Esophagus squamous epithelium (tissue), 4 donors: ENCODE data around the gene CPM.

Experiments
- POLR2A ChIP-seq, 4 donors: fragments of 450-650 bp; IDR thresholded peaks; one replicate each; pipeline ENCODE4 v1.6.1; 2017; ENCODE audit warnings: antibody characterized with exemption in 4 of 4, mild to moderate bottlenecking in 4 of 4, moderate library complexity in 3 of 4
- TF ChIP-seq, protein P1 (sequence below), 6 experiments: fragments of 450-650 bp in 4 of 6; fragments of 200-600 bp in 2 of 6; sonication (generic) in 2 of 6; IDR thresholded peaks; one replicate each; pipeline ENCODE4 v1.5.1; 2016 to 2019; ENCODE audit warnings: antibody characterized with exemption in 6 of 6, mild to moderate bottlenecking in 4 of 6, moderate library complexity in 4 of 6

- TF ChIP-seq, protein P1, sequence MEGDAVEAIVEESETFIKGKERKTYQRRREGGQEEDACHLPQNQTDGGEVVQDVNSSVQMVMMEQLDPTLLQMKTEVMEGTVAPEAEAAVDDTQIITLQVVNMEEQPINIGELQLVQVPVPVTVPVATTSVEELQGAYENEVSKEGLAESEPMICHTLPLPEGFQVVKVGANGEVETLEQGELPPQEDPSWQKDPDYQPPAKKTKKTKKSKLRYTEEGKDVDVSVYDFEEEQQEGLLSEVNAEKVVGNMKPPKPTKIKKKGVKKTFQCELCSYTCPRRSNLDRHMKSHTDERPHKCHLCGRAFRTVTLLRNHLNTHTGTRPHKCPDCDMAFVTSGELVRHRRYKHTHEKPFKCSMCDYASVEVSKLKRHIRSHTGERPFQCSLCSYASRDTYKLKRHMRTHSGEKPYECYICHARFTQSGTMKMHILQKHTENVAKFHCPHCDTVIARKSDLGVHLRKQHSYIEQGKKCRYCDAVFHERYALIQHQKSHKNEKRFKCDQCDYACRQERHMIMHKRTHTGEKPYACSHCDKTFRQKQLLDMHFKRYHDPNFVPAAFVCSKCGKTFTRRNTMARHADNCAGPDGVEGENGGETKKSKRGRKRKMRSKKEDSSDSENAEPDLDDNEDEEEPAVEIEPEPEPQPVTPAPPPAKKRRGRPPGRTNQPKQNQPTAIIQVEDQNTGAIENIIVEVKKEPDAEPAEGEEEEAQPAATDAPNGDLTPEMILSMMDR (IDR thresholded peaks at IDR 0.05) = no peak
- no peak for TF ChIP-seq POLR2A (IDR thresholded peaks at IDR 0.05)
These were observed 76.5 kb downstream of the CPM start for GRCh38 chr12:68856510-68856909.
